GM23338 (cell line): ENCODE results near the gene PKHD1. TPM values are rescaled to one million over a fixed set of nuclear protein-coding genes. Genes with fewer than 3 reads are reported as not detected.

ENCODE experiments used
- ATAC-seq: fragments of 200-7000 bp; cut with Tn5 transposase; 3 replicates; pipeline ENCODE4 v1.9.1; 2020
- DNase-seq: peaks from one replicate; pipeline ENCODE4 v3.0.0-alpha.2; 2015; ENCODE audit warnings: low spot score
- H2AFZ ChIP-seq: fragments of 200-600 bp; sonication (generic); 2 replicates; pipeline ENCODE4 v1.8.0; 2016; ENCODE audit warnings: antibody characterized with exemption, mild to moderate bottlenecking, moderate library complexity
- H3F3A ChIP-seq: fragments of 200-600 bp; sonication (generic); replicated peaks from 2 replicates; pipeline ENCODE4 v1.8.0; 2017; ENCODE audit warnings: antibody characterized with exemption, mixed run types, low read depth
- H3K27ac ChIP-seq: fragments of 200-600 bp; sonication (generic); 2 replicates; pipeline ENCODE4 v1.6.1; 2016; ENCODE audit warnings: low read depth
- H3K27me3 ChIP-seq: fragments of 200-600 bp; sonication (generic); 2 replicates; pipeline ENCODE4 v1.8.0; 2016; ENCODE audit warnings: mild to moderate bottlenecking, mixed run types, moderate library complexity; ENCODE audit not compliant: insufficient read depth
- H3K36me3 ChIP-seq: fragments of 200-600 bp; sonication (generic); 2 replicates; pipeline ENCODE4 v1.8.0; 2016; ENCODE audit warnings: mild to moderate bottlenecking; ENCODE audit not compliant: insufficient read depth
- H3K4me1 ChIP-seq: fragments of 200-600 bp; sonication (generic); 2 replicates; pipeline ENCODE4 v1.8.0; 2016; ENCODE audit warnings: mild to moderate bottlenecking, moderate library complexity; ENCODE audit not compliant: insufficient read depth
- H3K4me2 ChIP-seq: fragments of 200-600 bp; sonication (generic); 2 replicates; pipeline ENCODE4 v1.7.1; 2017; ENCODE audit warnings: mixed run types
- H3K4me3 ChIP-seq: fragments of 200-600 bp; sonication (generic); 2 replicates; pipeline ENCODE4 v1.6.1; 2016; ENCODE audit warnings: mixed run types
- H3K79me2 ChIP-seq: fragments of 200-600 bp; sonication (generic); replicated peaks from 2 replicates; pipeline ENCODE4 v1.8.0; 2017; ENCODE audit warnings: mild to moderate bottlenecking; ENCODE audit not compliant: insufficient read depth
- H3K9me2 ChIP-seq: fragments of 200-600 bp; sonication (generic); 2 replicates; pipeline ENCODE4 v1.8.0; 2017; ENCODE audit not compliant: insufficient read depth
- H4K20me1 ChIP-seq: fragments of 200-600 bp; sonication (generic); replicated peaks from 2 replicates; pipeline ENCODE4 v1.8.0; 2017; ENCODE audit warnings: mild to moderate bottlenecking; ENCODE audit not compliant: insufficient read depth
- H3K27ac Mint-ChIP-seq: 2 replicates; pipeline ENCODE4 v1.8.0; 2020; ENCODE audit warnings: inconsistent platforms, mild to moderate bottlenecking, moderate library complexity, mixed read lengths
- H3K27me3 Mint-ChIP-seq: 3 replicates; pipeline ENCODE4 v1.8.0; 2022; ENCODE audit warnings: low read depth, mild to moderate bottlenecking, moderate library complexity, mixed read lengths, inconsistent platforms; ENCODE audit not compliant: insufficient read depth, poor library complexity
- H3K36me3 Mint-ChIP-seq: 3 replicates; pipeline ENCODE4 v1.8.0; 2021; ENCODE audit warnings: low read depth, mild to moderate bottlenecking, inconsistent platforms, moderate library complexity, mixed read lengths
- H3K4me1 Mint-ChIP-seq: 3 replicates; pipeline ENCODE4 v1.8.0; 2020; ENCODE audit warnings: mild to moderate bottlenecking, inconsistent platforms, mixed read lengths
- H3K4me3 Mint-ChIP-seq: 3 replicates; pipeline ENCODE4 v1.8.0; 2021; ENCODE audit warnings: moderate library complexity, mild to moderate bottlenecking, inconsistent platforms, mixed read lengths
- H3K9me3 Mint-ChIP-seq: 3 replicates; pipeline ENCODE4 v1.8.0; 2020; ENCODE audit warnings: moderate library complexity, mild to moderate bottlenecking, inconsistent platforms, mixed read lengths
- EZH2 ChIP-seq: fragments of 200-600 bp; sonication (generic); IDR thresholded peaks from one replicate; pipeline ENCODE4 v1.8.0; 2017; ENCODE audit warnings: antibody characterized with exemption, mild to moderate bottlenecking, low read depth; ENCODE audit not compliant: unreplicated experiment
- EZH2phosphoT487 ChIP-seq: fragments of 200-600 bp; sonication (generic); IDR thresholded peaks from one replicate; pipeline ENCODE4 v1.8.1; 2018; ENCODE audit warnings: antibody characterized with exemption; ENCODE audit not compliant: unreplicated experiment
- JUNB ChIP-seq: IDR thresholded peaks from one replicate; pipeline ENCODE4 v1.6.1; 2016; ENCODE audit warnings: antibody characterized with exemption; ENCODE audit not compliant: unreplicated experiment
- NANOG ChIP-seq: IDR thresholded peaks from 2 replicates; pipeline ENCODE4 v1.6.1; 2016; ENCODE audit warnings: antibody characterized with exemption, borderline replicate concordance
- STAT1 ChIP-seq: IDR thresholded peaks from one replicate; pipeline ENCODE4 v1.6.1; 2016; ENCODE audit warnings: antibody characterized with exemption; ENCODE audit not compliant: unreplicated experiment
- ZNF114 ChIP-seq: fragments of 250-450 bp; sonication (Bioruptor Pico); IDR thresholded peaks from 2 replicates; pipeline ENCODE4 v1.5.0; 2020; ENCODE audit warnings: mild to moderate bottlenecking, moderate library complexity
- ZNF331 ChIP-seq: fragments of 250-450 bp; sonication (Bioruptor Pico); IDR thresholded peaks from 2 replicates; pipeline ENCODE4 v1.5.0; 2020; ENCODE audit warnings: low read depth, mild to moderate bottlenecking, moderate library complexity
- polyA plus RNA-seq: library from polyadenylated mRNA; unstranded; fragments of >200 nt; fragmentation: Nextera tagmentation; extraction: Ambion mirVana; gene quantifications from 2 replicates; pipeline ENCODE4 v1.2.1, GENCODE V29; 2016
- total RNA-seq: library from RNA; depleted of rRNA; stranded (reverse); fragments of >200 nt; shearing (Covaris generic); gene quantifications from 2 replicates; pipeline ENCODE4 v1.2.3, GENCODE V29; 2014
- TF ChIP-seq, protein P1 (sequence below): IDR thresholded peaks from 2 replicates; pipeline ENCODE4 v1.6.1; 2016; ENCODE audit warnings: antibody characterized with exemption
- TF ChIP-seq, protein P2 (sequence below): IDR thresholded peaks from one replicate; pipeline ENCODE4 v1.6.1; 2018; ENCODE audit warnings: antibody characterized with exemption; ENCODE audit not compliant: unreplicated experiment
- TF ChIP-seq, protein P3 (sequence below), 2 experiments: fragments of 200-600 bp in 1 of 2; sonication (generic) in 1 of 2; conservative IDR thresholded peaks; 2 replicates each; pipeline versions ENCODE4 v1.5.1 to v1.6.1; 2016 to 2017; ENCODE audit warnings: antibody characterized with exemption in 2 of 2, low read depth in 2 of 2, mild to moderate bottlenecking in 2 of 2, moderate library complexity in 1 of 2

The PKHD1 gene
- total and polyA plus RNA-seq, 2 experiments from 2014 or later = 0.03 to 0.07 TPM

DNA sequence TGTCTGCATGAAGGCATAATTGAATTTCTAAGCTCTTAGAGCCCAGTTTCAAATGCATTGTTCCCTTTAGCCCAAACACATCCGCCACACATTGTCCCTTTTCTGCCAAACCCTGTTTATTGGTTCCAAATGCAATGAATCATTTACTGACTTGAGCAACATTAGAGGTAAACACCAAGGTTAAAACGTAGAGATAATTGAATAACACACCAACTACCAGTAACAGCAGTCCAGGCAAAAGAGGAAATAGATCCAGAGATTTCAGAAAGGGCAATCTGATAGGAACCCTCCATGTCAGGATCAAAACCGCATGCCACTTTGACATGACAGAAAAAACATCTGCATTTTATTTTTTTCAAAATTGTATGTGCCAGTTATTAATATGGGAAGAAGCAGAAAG, 114.8 kb downstream of the PKHD1 start (continued):
- TF ChIP-seq, protein P1, sequence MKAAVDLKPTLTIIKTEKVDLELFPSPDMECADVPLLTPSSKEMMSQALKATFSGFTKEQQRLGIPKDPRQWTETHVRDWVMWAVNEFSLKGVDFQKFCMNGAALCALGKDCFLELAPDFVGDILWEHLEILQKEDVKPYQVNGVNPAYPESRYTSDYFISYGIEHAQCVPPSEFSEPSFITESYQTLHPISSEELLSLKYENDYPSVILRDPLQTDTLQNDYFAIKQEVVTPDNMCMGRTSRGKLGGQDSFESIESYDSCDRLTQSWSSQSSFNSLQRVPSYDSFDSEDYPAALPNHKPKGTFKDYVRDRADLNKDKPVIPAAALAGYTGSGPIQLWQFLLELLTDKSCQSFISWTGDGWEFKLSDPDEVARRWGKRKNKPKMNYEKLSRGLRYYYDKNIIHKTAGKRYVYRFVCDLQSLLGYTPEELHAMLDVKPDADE = no peak
- TF ChIP-seq ZNF331 (no peak), STAT1 (no peak)

DNA sequence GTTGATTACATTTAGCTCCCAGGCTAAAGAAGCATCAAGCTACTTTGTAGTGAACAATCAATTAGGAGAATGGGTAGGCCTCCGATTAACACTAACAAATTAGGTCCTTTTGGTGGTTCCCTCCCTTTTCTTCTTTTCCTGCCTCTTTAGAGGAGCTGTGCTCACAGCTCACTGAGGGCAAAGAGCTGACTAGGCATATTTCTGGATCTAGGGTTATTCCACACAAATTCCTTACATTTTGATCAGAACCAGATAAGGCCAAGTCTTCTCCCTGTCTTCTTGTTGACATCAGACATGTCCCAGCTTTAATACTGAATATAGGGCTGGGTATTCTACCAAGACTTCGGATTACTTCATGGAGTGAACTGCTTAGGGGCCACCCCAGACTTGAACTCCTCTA, 119.1 kb downstream of the PKHD1 start:
- no peaks in the 10 kb centered on the region for H3K4me1 Mint-ChIP-seq
- DNase-seq = no peak
- TF ChIP-seq, protein P2, sequence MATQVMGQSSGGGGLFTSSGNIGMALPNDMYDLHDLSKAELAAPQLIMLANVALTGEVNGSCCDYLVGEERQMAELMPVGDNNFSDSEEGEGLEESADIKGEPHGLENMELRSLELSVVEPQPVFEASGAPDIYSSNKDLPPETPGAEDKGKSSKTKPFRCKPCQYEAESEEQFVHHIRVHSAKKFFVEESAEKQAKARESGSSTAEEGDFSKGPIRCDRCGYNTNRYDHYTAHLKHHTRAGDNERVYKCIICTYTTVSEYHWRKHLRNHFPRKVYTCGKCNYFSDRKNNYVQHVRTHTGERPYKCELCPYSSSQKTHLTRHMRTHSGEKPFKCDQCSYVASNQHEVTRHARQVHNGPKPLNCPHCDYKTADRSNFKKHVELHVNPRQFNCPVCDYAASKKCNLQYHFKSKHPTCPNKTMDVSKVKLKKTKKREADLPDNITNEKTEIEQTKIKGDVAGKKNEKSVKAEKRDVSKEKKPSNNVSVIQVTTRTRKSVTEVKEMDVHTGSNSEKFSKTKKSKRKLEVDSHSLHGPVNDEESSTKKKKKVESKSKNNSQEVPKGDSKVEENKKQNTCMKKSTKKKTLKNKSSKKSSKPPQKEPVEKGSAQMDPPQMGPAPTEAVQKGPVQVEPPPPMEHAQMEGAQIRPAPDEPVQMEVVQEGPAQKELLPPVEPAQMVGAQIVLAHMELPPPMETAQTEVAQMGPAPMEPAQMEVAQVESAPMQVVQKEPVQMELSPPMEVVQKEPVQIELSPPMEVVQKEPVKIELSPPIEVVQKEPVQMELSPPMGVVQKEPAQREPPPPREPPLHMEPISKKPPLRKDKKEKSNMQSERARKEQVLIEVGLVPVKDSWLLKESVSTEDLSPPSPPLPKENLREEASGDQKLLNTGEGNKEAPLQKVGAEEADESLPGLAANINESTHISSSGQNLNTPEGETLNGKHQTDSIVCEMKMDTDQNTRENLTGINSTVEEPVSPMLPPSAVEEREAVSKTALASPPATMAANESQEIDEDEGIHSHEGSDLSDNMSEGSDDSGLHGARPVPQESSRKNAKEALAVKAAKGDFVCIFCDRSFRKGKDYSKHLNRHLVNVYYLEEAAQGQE = no peak
- TF ChIP-seq JUNB (no peak), ZNF114 (CRISPR knock-in tag) (no peak), STAT1 (no peak), EZH2phosphoT487 (no peak), ZNF331 (no peak), EZH2 (no peak), NANOG (no peak)
- TF ChIP-seq, protein P3, sequence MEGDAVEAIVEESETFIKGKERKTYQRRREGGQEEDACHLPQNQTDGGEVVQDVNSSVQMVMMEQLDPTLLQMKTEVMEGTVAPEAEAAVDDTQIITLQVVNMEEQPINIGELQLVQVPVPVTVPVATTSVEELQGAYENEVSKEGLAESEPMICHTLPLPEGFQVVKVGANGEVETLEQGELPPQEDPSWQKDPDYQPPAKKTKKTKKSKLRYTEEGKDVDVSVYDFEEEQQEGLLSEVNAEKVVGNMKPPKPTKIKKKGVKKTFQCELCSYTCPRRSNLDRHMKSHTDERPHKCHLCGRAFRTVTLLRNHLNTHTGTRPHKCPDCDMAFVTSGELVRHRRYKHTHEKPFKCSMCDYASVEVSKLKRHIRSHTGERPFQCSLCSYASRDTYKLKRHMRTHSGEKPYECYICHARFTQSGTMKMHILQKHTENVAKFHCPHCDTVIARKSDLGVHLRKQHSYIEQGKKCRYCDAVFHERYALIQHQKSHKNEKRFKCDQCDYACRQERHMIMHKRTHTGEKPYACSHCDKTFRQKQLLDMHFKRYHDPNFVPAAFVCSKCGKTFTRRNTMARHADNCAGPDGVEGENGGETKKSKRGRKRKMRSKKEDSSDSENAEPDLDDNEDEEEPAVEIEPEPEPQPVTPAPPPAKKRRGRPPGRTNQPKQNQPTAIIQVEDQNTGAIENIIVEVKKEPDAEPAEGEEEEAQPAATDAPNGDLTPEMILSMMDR (conservative IDR thresholded peaks at IDR 0.05; ENCODE audit: low read depth in 2 of 2) = no peak
- no peaks in the 10 kb centered on the region for H4K20me1 ChIP-seq
- H3K27ac ChIP-seq = no peak overlapping the region
- ATAC-seq = no peak
- H3K36me3 ChIP-seq = no peaks in the 10 kb centered on the region; the same call in 1 of the 2 replicates
- H3K4me3 ChIP-seq = no peak overlapping the region
- no peak overlapping the region for H2AFZ ChIP-seq
- no peaks in the 10 kb centered on the region for H3K27me3 Mint-ChIP-seq
- H3K4me2 ChIP-seq = no peak overlapping the region
- no peaks in the 10 kb centered on the region for H3K4me1 ChIP-seq
- H3K79me2 ChIP-seq = no peaks in the 10 kb centered on the region
- 0 out of 2 replicates have a peak, but pooled peaks cover 6% of the 10 kb centered on the region for H3K9me2 ChIP-seq
- H3F3A ChIP-seq = no peaks in the 10 kb centered on the region
- H3K9me3 Mint-ChIP-seq = no peaks in the 10 kb centered on the region
- no peaks in the 10 kb centered on the region for H3K27me3 ChIP-seq
- H3K36me3 Mint-ChIP-seq = 0 out of 3 replicates have a peak, but pooled peaks cover 3% of the 10 kb centered on the region
- H3K4me3 Mint-ChIP-seq = no peak overlapping the region
- H3K27ac Mint-ChIP-seq = no peak overlapping the region
